Stomach (tissue), 9 donors: ENCODE measurements around the gene BDNF. TPM values are rescaled to one million over a fixed set of nuclear protein-coding genes. Genes with fewer than 3 reads are reported as not detected.

Experiments used
- DNase-seq, 2 donors: peaks; one replicate each; pipeline versions ENCODE4 v3.0.0 to v3.0.0-alpha.2; 2013 to 2019
- H3K27ac ChIP-seq, 5 donors: fragments of 200-600 bp in 4 of 5; sonication (generic) in 4 of 5; one replicate each; pipeline ENCODE4 v1.5.1; 2013 to 2019; ENCODE audit warnings: mild to moderate bottlenecking in 1 of 5, moderate library complexity in 1 of 5
- H3K27me3 ChIP-seq, 3 donors: fragments of 200-600 bp; sonication (generic); one replicate each; pipeline ENCODE4 v1.5.1; 2017 to 2019; ENCODE audit warnings: mixed run types in 1 of 3
- H3K36me3 ChIP-seq, 4 donors: fragments of 200-600 bp; sonication (generic); 1 replicate in 3 of 4; 2 replicates in 1 of 4; pipeline ENCODE4 v1.5.1; 2016 to 2019
- H3K4me1 ChIP-seq, 4 donors: fragments of 200-600 bp; sonication (generic); one replicate each; pipeline ENCODE4 v1.5.1; 2016 to 2019
- H3K4me3 ChIP-seq, 4 donors: fragments of 200-600 bp; sonication (generic) in 3 of 4; one replicate each; pipeline ENCODE4 v1.5.1; 2016 to 2019; ENCODE audit warnings: mild to moderate bottlenecking in 1 of 4
- H3K9me3 ChIP-seq, 4 donors: fragments of 200-600 bp; sonication (generic); one replicate each; pipeline ENCODE4 v1.5.1; 2016 to 2019
- EP300 ChIP-seq: sonication (generic); formaldehyde crosslinking; IDR thresholded peaks from one replicate; pipeline ENCODE4 v1.6.1; 2017; ENCODE audit warnings: antibody characterized with exemption
- POLR2A ChIP-seq, 4 donors: fragments of 450-650 bp; IDR thresholded peaks; one replicate each; pipeline ENCODE4 v1.6.1; 2016; ENCODE audit warnings: antibody characterized with exemption in 4 of 4, control low read depth in 2 of 4, mild to moderate bottlenecking in 1 of 4, moderate library complexity in 1 of 4
- POLR2AphosphoS5 ChIP-seq, 3 donors: sonication (generic); formaldehyde crosslinking; IDR thresholded peaks; one replicate each; pipeline ENCODE4 v1.6.1; 2016; ENCODE audit warnings: antibody characterized with exemption in 3 of 3
- WGBS, 5 donors: extraction: QIAGEN DNeasy Blood & Tissue Kit in 3 of 5; methylation state at CpG; one replicate each; pipeline versions ENCODE4 v1.1.5 to v1.1.7; 2013 to 2018; 5-methylcytosine and 5-hydroxymethylcytosine counted together
- intact Hi-C: fragments of 100-400 bp; cut with DNase I; formaldehyde crosslinking; loops from one replicate; pipeline ENCODE4 v1.15.1; 2023; ENCODE audit warnings: low total_unique reads
- polyA plus RNA-seq, 3 donors: library from polyadenylated mRNA; stranded (reverse); fragments of 200-250 nt; gene quantifications; one replicate each; pipeline ENCODE4 v1.2.3, GENCODE V29; 2013
- total RNA-seq, 5 donors: library from RNA; depleted of rRNA; stranded (reverse); fragments of >200 nt; gene quantifications; one replicate each; pipeline versions ENCODE4 v1.1.0 to v1.2.3, GENCODE V29; 2014 to 2016
- TF ChIP-seq, protein P1 (sequence below), 7 experiments: fragments of 450-650 bp in 4 of 7; fragments of 200-600 bp in 3 of 7; sonication (generic) in 3 of 7; IDR thresholded peaks; one replicate each; pipeline ENCODE4 v1.5.1; 2016 to 2019; ENCODE audit warnings: antibody characterized with exemption in 7 of 7, control low read depth in 2 of 7, mild to moderate bottlenecking in 1 of 7
- donor health status: healthy with polysubstance abuse.
- donor health status: Bipolar disorder and iron deficiency.
- donor health status: healthy.

BDNF gene
- total and polyA plus RNA-seq, 8 donors = under 0.01 to 1.7 (median 0.81) TPM; not detected in 1

DNA sequence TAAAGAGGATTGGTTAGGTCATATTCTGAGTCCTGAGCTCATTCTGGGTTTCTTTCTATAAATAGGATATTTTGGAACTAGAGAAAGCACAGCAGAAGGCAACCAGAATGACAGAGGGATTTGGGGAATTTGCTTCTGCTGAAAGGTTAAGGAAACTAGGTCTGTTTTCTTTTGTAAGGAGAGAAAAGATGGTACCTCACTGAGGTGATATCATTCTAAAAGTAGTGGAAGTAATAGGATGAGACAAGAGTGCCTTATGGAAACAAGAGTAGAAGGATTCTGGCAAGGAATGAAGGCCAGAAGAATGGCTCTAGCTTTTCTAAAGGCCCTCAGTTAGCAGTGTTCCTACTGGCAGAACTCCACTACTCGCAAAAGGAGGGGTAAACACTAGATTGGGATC is 26.7 kb upstream of the BDNF start:
- no peak overlapping the region for H3K27ac ChIP-seq
- 25 to 67% (median 56%) methylated on average over 1 of the region's 1 CpG for WGBS, 5 donors
- no peak for DNase-seq
- peaks cover 6 to 21% (median 18%) of the 10 kb centered on the region in 3 donors for H3K27me3 ChIP-seq
- TF ChIP-seq EP300 (no peak), POLR2A (IDR thresholded peaks at IDR 0.05) (no peak), POLR2AphosphoS5 (IDR thresholded peaks at IDR 0.05) (no peak)
- TF ChIP-seq, protein P1, sequence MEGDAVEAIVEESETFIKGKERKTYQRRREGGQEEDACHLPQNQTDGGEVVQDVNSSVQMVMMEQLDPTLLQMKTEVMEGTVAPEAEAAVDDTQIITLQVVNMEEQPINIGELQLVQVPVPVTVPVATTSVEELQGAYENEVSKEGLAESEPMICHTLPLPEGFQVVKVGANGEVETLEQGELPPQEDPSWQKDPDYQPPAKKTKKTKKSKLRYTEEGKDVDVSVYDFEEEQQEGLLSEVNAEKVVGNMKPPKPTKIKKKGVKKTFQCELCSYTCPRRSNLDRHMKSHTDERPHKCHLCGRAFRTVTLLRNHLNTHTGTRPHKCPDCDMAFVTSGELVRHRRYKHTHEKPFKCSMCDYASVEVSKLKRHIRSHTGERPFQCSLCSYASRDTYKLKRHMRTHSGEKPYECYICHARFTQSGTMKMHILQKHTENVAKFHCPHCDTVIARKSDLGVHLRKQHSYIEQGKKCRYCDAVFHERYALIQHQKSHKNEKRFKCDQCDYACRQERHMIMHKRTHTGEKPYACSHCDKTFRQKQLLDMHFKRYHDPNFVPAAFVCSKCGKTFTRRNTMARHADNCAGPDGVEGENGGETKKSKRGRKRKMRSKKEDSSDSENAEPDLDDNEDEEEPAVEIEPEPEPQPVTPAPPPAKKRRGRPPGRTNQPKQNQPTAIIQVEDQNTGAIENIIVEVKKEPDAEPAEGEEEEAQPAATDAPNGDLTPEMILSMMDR (IDR thresholded peaks at IDR 0.05) = no peak
- no peaks in the 10 kb centered on the region for H3K9me3 ChIP-seq
- intact Hi-C loops = no loop called here
- no peaks in the 10 kb centered on the region for H3K36me3 ChIP-seq
- peaks cover 8 to 12% (median 12%) of the 10 kb centered on the region in 4 donors for H3K4me1 ChIP-seq
- H3K4me3 ChIP-seq = no peak overlapping the region

DNA sequence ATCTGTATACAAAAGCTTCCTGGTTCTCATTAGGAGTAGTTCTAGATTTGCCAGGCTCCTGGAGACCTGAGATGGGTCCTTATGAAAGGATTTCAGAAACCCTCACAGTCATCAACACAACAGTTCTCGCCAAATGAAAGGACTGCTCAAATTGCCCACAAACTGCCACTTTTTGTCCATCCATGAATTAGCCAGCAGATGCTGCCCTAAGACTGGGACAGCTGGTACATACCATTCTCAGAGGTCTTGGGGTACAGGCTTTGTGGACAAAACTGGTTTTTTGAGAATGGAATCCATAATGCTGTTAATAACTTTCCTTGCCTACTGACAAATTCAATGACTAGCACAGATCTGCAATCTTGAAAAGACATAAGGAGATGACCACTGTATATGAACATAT is 23.4 kb upstream of the BDNF start:
- H3K36me3 ChIP-seq = no peaks in the 10 kb centered on the region
- no peak overlapping the region for H3K4me3 ChIP-seq
- DNase-seq = no peak
- TF ChIP-seq, protein P1 (IDR thresholded peaks at IDR 0.05) = no peak
- TF ChIP-seq POLR2AphosphoS5 (IDR thresholded peaks at IDR 0.05) (no peak), EP300 (no peak), POLR2A (IDR thresholded peaks at IDR 0.05) (no peak)
- H3K27ac ChIP-seq = no peak overlapping the region
- H3K27me3 ChIP-seq = peaks cover 12 to 54% (median 51%) of the 10 kb centered on the region in 3 donors
- H3K9me3 ChIP-seq = peaks cover 0 to 7% (median 3%) of the 10 kb centered on the region in 4 donors
- peaks cover 20 to 35% (median 30%) of the 10 kb centered on the region in 4 donors for H3K4me1 ChIP-seq
- 72 to 93% (median 85%) methylated on average over 1 of the region's 1 CpG for WGBS, 5 donors
- intact Hi-C loops = no loop called here

DNA sequence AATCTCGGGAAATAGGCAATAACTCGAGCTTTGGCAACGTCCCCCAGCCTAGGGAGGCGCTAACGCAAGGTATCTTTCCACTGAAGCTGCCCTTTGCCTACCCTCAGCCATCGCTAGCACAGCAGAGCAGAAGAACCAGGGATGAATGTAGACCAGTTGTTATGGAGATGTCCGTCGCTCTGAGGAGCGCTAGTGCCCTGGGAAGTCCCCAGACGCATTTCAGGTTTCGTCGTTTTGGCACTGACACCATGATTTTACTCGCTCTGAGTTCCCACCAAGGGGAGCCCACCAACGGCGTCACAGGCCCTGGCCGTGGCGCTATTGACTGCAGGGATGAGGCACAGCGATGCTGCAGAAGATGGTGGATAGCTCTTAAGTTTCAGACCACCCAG is 22.7 kb upstream of the BDNF start:
- WGBS, 5 donors = 3 to 7% (median 3%) methylated on average over 18 of the region's 18 CpGs
- peaks cover 27 to 42% (median 37%) of the 10 kb centered on the region in 4 donors for H3K4me1 ChIP-seq
- H3K36me3 ChIP-seq = no peaks in the 10 kb centered on the region
- H3K4me3 ChIP-seq = peak overlapping the region; percentile 29 to 51 (median 40)
- no peak for DNase-seq
- intact Hi-C loops = no loop called here
- no peak overlapping the region for H3K27ac ChIP-seq
- TF ChIP-seq EP300 = no peak
- TF ChIP-seq POLR2AphosphoS5 (IDR thresholded peaks at IDR 0.05) = no peak
- TF ChIP-seq, protein P1 (IDR thresholded peaks at IDR 0.05) = no peak
- TF ChIP-seq POLR2A (IDR thresholded peaks at IDR 0.05) = no peak
- peaks cover 12 to 61% (median 58%) of the 10 kb centered on the region in 3 donors for H3K27me3 ChIP-seq
- peaks cover 0 to 7% (median 3%) of the 10 kb centered on the region in 4 donors for H3K9me3 ChIP-seq

DNA sequence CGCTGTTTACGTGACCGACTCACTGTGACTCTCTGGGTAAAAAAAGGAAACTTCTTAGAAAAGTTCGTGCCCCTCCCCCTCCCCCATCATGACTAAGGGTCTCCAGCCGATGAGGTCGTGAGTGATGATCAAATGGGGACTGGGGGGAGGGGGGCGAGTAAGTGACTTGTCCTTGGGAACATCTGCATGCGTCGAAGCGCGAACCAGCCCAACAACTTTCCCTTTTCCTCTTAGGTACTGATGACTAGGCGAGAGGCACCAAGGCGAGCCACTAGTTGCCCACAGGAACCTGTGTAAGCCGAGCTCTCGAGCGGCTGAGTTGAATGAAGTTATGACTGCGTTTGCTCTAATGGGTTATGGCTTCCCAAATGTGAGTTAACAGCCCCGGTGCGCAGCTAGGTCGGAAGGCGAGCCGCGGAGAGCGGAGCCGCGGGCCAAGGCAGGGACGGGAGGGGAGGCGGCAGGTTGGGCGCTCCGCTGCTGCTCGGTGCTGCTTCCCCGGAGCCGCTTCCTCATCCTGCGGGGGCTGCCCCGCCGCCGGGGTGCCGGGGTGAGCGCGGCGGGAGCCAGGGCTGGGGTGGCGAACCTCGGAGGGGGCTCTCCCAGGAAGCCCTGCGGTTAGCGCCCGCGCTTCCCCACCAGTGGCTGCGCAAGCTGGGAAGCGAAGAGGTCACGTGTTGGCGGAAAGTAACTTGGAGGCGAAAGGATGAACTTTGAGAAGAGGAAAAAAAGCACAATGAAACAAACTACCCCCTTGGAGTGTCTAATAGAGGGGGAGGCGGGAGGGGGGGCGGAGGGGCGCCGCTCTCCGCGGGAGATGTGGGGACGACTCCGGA is 22.1 kb upstream of the BDNF start:
- Histone ChIP-seq H3K36me3 (no peaks in the 10 kb centered on the region), H3K27me3 (peaks cover 12 to 68% (median 59%) of the 10 kb centered on the region in 3 donors), H3K9me3 (peaks cover 0 to 7% (median 3%) of the 10 kb centered on the region in 4 donors), H3K4me3 (peak overlapping the region; percentile 29 to 51 (median 40)), H3K27ac (no peak overlapping the region), H3K4me1 (peaks cover 28 to 43% (median 38%) of the 10 kb centered on the region in 4 donors)
- peak in 1 of 2 donors; percentile 40 for DNase-seq
- intact Hi-C loops = no loop called here
- 2 to 5% (median 4%) methylated on average over 33 to 60 of the region's 60 CpGs for WGBS, 5 donors
- TF ChIP-seq, protein P1 (IDR thresholded peaks at IDR 0.05) = no peak
- TF ChIP-seq POLR2A (IDR thresholded peaks at IDR 0.05) = no peak
- TF ChIP-seq POLR2AphosphoS5 (IDR thresholded peaks at IDR 0.05) = no peak
- no peak for TF ChIP-seq EP300
